Sigmoid colon (tissue), 7 donors: ENCODE results near the gene ZNF511. TPM values are rescaled to one million over a fixed set of nuclear protein-coding genes. Genes with fewer than 3 reads are reported as not detected.

Experiments
- DNase-seq: peaks from one replicate; pipeline ENCODE4 v3.0.0-alpha.2; 2019
- H3K27ac ChIP-seq, 4 donors: fragments of 200-600 bp; sonication (generic); one replicate each; pipeline ENCODE4 v1.5.1; 2016 to 2019; ENCODE audit warnings: mild to moderate bottlenecking in 1 of 4
- H3K27me3 ChIP-seq, 3 donors: fragments of 200-600 bp; sonication (generic); one replicate each; pipeline ENCODE4 v1.5.1; 2019; ENCODE audit warnings: mild to moderate bottlenecking in 1 of 3
- H3K36me3 ChIP-seq, 4 donors: fragments of 200-600 bp; sonication (generic); one replicate each; pipeline ENCODE4 v1.5.1; 2016 to 2019
- H3K4me1 ChIP-seq, 4 donors: fragments of 200-600 bp; sonication (generic); one replicate each; pipeline ENCODE4 v1.5.1; 2017 to 2019
- H3K4me3 ChIP-seq, 4 donors: fragments of 200-600 bp; sonication (generic); one replicate each; pipeline ENCODE4 v1.5.1; 2017 to 2019; ENCODE audit warnings: mild to moderate bottlenecking in 2 of 4, moderate library complexity in 1 of 4
- H3K9me3 ChIP-seq, 4 donors: fragments of 200-600 bp in 3 of 4; sonication (generic) in 3 of 4; one replicate each; pipeline versions ENCODE4 v1.5.1 to v1.6.1; 2013 to 2019
- EP300 ChIP-seq, 4 donors: sonication (generic); formaldehyde crosslinking; IDR thresholded peaks; one replicate each; pipeline ENCODE4 v1.6.1; 2017; ENCODE audit warnings: antibody characterized with exemption in 4 of 4
- POLR2A ChIP-seq, 2 donors: fragments of 450-650 bp; IDR thresholded peaks; one replicate each; pipeline ENCODE4 v1.6.1; 2016; ENCODE audit warnings: antibody characterized with exemption in 2 of 2, mild to moderate bottlenecking in 2 of 2, moderate library complexity in 2 of 2
- POLR2AphosphoS5 ChIP-seq, 4 donors: sonication (generic); formaldehyde crosslinking; IDR thresholded peaks; one replicate each; pipeline ENCODE4 v1.6.1; 2017; ENCODE audit warnings: antibody characterized with exemption in 4 of 4
- WGBS, 2 donors: extraction: QIAGEN DNeasy Blood & Tissue Kit; methylation state at CpG; one replicate each; pipeline ENCODE4 v1.1.7; 2013; 5-methylcytosine and 5-hydroxymethylcytosine counted together
- intact Hi-C: fragments of 100-400 bp; cut with DNase I; formaldehyde crosslinking; loops from one replicate; pipeline ENCODE4 v1.15.1; 2023
- polyA plus RNA-seq, 3 donors: library from polyadenylated mRNA; stranded (reverse); fragments of 200-250 nt; gene quantifications; one replicate each; pipeline ENCODE4 v1.2.3, GENCODE V29; 2013
- total RNA-seq, 4 donors: library from RNA; depleted of rRNA; stranded (reverse); fragments of >200 nt; gene quantifications; one replicate each; pipeline ENCODE4 v1.1.0, GENCODE V29; 2016
- TF ChIP-seq, protein P1 (sequence below), 4 experiments: fragments of 450-650 bp in 3 of 4; fragments of 200-600 bp in 1 of 4; IDR thresholded peaks; one replicate each; pipeline ENCODE4 v1.5.1; 2016 to 2019; ENCODE audit warnings: antibody characterized with exemption in 4 of 4, mild to moderate bottlenecking in 3 of 4, moderate library complexity in 2 of 4
- donor health status: healthy with polysubstance abuse.
- donor health status: Bipolar disorder and iron deficiency.
- donor health status: healthy.

Gene ZNF511
- total and polyA plus RNA-seq, 7 donors, result 34.7 to 55.6 (median 47.4) TPM

DNA sequence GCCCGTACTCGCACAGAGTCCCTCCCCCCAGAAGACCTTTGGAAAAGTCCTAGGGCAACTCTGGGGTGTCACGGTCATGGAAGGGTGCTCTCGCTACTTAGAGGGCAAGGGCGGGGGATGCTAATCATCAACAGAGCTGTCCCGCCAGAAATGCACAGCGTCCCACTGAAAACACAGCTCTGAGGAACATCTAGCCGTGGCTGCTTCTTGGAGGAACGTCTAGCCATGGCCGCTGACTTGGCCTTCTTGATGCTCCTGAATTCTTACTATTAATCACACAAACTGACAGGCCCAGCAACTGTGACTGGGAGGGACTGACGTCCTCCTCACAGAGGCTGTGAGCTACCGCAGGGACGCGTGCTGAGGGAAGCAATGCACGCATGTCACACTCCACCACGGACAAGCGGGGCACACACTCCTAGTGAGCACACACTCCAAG is 1.8 kb upstream of the ZNF511 start:
- no peak overlapping the region for H3K27ac ChIP-seq
- 91 to 93% methylated on average over 17 of the region's 17 CpGs for WGBS, 2 donors
- TF ChIP-seq POLR2AphosphoS5 (IDR thresholded peaks at IDR 0.05) (no peak), POLR2A (IDR thresholded peaks at IDR 0.05) (no peak)
- H3K4me3 ChIP-seq, result peak overlapping the region in 1 of 4 donors; percentile 98
- H3K9me3 ChIP-seq, result no peaks in the 10 kb centered on the region
- intact Hi-C loops, result loop anchor here (10.0 kb wide), 1 partner anchor 972 kb away; the partner anchor contains the start of gene LRRC27
- no peaks in the 10 kb centered on the region for H3K27me3 ChIP-seq
- peaks cover 0 to 55% (median 42%) of the 10 kb centered on the region in 4 donors for H3K4me1 ChIP-seq
- DNase-seq, result no peak
- H3K36me3 ChIP-seq, result peaks cover 0 to 37% (median 16%) of the 10 kb centered on the region in 4 donors

DNA sequence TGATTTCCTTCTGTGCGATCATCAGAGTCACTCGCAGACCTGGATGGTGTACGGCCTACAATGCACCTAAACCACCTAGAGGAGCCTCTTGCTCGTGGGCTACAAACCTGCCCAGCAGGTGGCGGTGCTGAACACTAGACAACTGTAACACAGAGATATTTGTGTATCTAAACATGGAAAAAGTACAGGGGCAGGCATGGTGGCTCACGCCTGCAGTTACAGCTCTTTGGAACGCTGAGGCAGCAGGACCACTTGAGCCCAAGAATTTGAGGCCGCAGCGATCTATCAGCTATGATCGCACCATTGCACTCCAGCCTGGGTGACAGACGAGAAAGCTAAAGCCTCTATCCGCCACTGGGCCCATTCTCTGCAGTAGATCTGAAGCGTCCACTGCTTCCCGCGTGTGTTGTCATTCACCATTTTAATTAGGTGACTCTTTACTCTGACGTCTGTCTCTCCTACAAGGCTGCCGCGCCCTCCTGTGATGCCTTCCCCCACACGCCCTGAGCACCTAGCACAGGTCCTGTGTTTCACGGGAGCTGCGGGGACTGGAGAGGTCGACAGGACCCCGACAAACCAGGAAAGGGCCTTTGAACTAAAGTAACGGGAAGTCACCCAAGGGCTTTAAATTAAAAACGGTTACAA is 816 bp upstream of the ZNF511 start:
- TF ChIP-seq EP300 (IDR thresholded peaks at IDR 0.05), result no peak
- TF ChIP-seq, protein P1, sequence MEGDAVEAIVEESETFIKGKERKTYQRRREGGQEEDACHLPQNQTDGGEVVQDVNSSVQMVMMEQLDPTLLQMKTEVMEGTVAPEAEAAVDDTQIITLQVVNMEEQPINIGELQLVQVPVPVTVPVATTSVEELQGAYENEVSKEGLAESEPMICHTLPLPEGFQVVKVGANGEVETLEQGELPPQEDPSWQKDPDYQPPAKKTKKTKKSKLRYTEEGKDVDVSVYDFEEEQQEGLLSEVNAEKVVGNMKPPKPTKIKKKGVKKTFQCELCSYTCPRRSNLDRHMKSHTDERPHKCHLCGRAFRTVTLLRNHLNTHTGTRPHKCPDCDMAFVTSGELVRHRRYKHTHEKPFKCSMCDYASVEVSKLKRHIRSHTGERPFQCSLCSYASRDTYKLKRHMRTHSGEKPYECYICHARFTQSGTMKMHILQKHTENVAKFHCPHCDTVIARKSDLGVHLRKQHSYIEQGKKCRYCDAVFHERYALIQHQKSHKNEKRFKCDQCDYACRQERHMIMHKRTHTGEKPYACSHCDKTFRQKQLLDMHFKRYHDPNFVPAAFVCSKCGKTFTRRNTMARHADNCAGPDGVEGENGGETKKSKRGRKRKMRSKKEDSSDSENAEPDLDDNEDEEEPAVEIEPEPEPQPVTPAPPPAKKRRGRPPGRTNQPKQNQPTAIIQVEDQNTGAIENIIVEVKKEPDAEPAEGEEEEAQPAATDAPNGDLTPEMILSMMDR (IDR thresholded peaks at IDR 0.05), result peak in 2 of 4 experiments; percentile 23 to 31
- TF ChIP-seq POLR2AphosphoS5 (IDR thresholded peaks at IDR 0.05), result peak in 1 of 4 donors; percentile 22
- intact Hi-C loops, result loop anchor here (1.0 to 10.0 kb wide), 2 partner anchors 47 to 973 kb away; partner anchors contain the start of gene LRRC27
- H3K36me3 ChIP-seq, result peaks cover 0 to 39% (median 12%) of the 10 kb centered on the region in 4 donors
- peaks cover 0 to 55% (median 42%) of the 10 kb centered on the region in 4 donors for H3K4me1 ChIP-seq
- 2% methylated on average over 25 of the region's 25 CpGs for WGBS, 2 donors
- H3K27me3 ChIP-seq, result no peaks in the 10 kb centered on the region
- peak overlapping the region; percentile 86 to 97 (median 94) for H3K27ac ChIP-seq
- DNase-seq, result no peak
- peak overlapping the region; percentile 60 to 99 (median 96) for H3K4me3 ChIP-seq
- no peaks in the 10 kb centered on the region for H3K9me3 ChIP-seq

- TF ChIP-seq EP300 (IDR thresholded peaks at IDR 0.05), result no peak
- TF ChIP-seq, protein P1 (IDR thresholded peaks at IDR 0.05), result no peak
- TF ChIP-seq POLR2A (IDR thresholded peaks at IDR 0.05), result no peak
- no peak for TF ChIP-seq POLR2AphosphoS5 (IDR thresholded peaks at IDR 0.05)
- Histone ChIP-seq H3K9me3 (no peaks in the 10 kb centered on the region), H3K27me3 (no peaks in the 10 kb centered on the region), H3K4me1 (peaks cover 0 to 50% (median 41%) of the 10 kb centered on the region in 4 donors), H3K36me3 (peaks cover 0 to 34% (median 13%) of the 10 kb centered on the region in 4 donors), H3K4me3 (peak overlapping the region; percentile 60 to 99 (median 96)), H3K27ac (peak overlapping the region; percentile 86 to 97 (median 94))
- intact Hi-C loops, result loop anchor here (10.0 kb wide), 1 partner anchor 974 kb away; the partner anchor contains the start of gene LRRC27
- DNase-seq, result peak; percentile 96
- 6 to 25% methylated on average over 46 of the region's 46 CpGs for WGBS, 2 donors
Measured at GRCh38 chr10:133309100-133309719, 496 bp downstream of the ZNF511 start.

GRCh38 chr10:133309720-133310398 is 1.1 kb downstream of the ZNF511 start:
- intact Hi-C loops, result loop anchor here (10.0 kb wide), 1 partner anchor 975 kb away; the partner anchor contains the start of gene LRRC27
- Histone ChIP-seq H3K4me1 (peaks cover 0 to 51% (median 46%) of the 10 kb centered on the region in 4 donors), H3K27me3 (no peaks in the 10 kb centered on the region), H3K36me3 (peaks cover 0 to 34% (median 13%) of the 10 kb centered on the region in 4 donors), H3K4me3 (peak overlapping the region in 1 of 4 donors; percentile 60), H3K9me3 (no peaks in the 10 kb centered on the region), H3K27ac (peak overlapping the region; percentile 86 to 97 (median 94))
- TF ChIP-seq POLR2AphosphoS5 (IDR thresholded peaks at IDR 0.05) (no peak), EP300 (IDR thresholded peaks at IDR 0.05) (no peak), POLR2A (IDR thresholded peaks at IDR 0.05) (no peak)
- TF ChIP-seq, protein P1 (IDR thresholded peaks at IDR 0.05), result no peak
- WGBS, 2 donors, result 33 to 81% methylated on average over 33 of the region's 33 CpGs
- DNase-seq, result no peak
